Activated gamma-delta T cell (primary cell): ENCODE data around the gene NPAS4.
A peak's percentile ranks its signal among the peaks of the same experiment; 100 is the strongest.
"Not testable (repeated sequence)": the region's sequence is repeated elsewhere in the genome, so short reads cannot be mapped to it uniquely, and the experiment has no call there.

Experiments used
- DNase-seq: peaks from one replicate; lab custom pipeline; 2025; lab: John Stamatoyannopoulos, UW

Gene NPAS4

DNA sequence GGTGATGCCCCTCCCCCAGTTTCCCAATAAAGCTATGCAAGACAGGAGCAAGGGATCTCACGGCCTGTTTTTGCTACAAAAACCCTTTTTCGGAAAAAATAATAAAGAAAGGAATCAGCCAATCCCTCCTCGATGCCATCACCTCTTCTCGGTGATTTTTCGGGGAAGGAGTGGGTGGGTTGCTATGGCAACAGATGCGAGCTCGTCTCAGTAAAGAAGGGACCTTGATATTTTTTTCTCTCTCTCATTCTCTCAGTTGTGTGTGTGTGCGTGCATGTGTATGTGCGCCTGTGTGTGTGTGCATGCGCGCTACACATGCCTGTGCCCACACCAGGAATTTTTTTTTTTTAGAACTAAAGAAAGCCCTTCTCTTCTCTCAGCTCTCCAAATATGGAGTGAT lies 3.8 kb upstream of the NPAS4 start:
- no peak for DNase-seq

DNA sequence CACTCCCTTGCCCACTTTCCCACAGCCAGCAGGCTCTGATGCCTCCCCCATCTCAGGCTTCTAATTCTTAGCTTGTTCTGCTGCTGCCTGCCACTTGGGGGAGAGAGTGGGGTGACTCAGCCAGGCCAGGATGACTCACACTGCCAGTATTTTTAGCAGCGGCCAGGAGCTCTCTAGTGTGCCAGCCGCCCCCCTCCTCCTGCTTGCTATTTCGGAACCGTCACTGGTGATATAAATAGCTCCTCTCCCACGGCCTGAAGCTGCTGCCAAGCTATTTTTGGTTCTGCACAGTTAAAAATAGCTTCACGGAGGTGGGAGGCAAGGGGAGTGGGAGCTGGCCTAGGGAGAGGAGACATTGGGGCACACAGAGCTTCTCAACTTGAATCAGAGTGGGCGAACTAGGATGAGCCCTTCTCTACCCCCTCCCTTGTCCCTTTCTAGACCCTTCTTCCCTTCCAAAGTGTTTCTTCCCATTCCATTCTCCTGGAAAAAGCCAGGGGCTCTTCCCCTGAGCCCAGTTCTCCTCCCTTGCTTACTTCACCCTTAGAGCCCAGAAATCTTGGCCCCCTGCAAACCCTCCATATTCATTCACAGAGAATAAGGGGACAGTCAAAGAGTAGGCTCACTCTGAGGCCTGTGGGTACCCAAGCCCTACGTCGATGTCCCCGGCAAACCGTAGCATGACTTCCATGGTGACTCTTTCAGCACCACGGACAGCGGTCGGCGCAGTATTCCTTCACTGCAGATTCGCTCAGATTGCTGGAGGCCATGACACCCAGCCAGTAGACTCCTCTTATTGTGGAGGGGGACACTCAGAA lies 2.5 kb upstream of the NPAS4 start:
- no peak for DNase-seq

DNA sequence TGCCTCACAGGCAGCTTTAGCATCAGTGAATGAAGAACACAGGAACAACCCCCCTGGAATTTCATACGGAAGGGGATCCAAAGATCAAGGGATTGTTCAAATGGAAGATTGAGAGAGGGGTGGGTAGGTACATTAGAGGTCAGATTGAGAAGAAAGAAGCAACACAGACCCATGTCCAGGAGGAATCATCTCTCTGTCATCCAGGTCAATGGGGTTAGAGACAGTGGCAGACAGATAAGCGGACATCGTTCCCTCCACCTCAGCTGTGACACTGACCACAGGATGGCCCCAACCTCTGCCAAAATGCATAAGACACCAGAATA lies 1.9 kb upstream of the NPAS4 start:
- DNase-seq: no peak

DNA sequence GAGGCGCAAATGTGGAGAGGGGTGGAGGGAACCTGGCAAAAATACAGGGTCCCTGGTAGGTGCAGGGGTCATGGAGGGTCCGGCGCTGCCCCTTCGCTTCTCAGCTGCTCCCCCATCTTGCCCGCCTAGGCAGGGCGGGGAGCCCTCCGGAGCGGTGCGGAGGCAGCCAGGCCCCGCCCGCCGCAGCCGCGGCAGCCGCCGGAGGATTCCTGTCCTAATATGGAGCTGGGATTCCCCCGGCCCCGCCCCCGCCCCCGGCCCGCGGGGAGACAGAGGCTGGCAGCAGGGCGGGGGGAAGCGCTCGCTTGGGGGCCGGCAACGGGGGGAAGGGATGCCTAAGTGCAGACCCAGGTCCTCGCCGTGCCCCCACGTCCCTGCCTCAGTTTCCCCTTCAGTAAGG lies 1.0 kb upstream of the NPAS4 start:
- DNase-seq: no peak

DNA sequence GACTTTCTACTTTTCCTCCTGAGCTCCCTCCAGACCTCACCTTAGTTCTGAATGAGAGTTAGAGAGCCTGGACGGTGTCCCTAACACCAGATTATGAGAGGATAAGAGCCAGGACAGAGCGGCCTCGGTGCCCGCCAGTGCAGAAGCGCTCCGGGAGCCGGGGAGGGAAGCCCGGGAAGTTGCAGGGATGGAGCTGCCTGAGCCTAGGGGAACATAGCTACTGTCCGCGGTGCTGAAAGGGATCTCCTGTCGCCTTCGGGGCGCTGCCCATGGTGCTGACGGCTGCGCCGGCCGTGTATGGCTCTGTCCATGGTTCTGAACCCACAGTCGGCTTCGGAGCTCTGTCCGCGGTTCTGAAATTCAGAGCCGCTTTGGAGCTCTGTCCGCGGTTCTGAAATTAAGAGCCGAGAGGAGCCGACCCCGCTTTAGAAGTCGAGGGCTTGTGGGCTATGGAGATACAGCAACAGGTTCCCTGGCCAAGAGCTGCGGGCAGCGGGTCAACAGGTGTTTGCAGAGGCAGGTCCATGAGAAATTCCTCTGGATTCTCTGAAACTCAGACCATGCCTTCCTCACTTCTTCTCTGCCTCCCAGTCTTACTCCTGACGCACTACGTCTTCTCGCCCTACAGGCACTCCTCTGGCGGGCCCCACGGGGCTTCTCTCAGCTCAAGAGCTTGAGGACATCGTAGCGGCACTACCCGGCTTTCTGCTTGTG lies 814 bp downstream of the NPAS4 start:
- DNase-seq: peak; percentile 65

DNA sequence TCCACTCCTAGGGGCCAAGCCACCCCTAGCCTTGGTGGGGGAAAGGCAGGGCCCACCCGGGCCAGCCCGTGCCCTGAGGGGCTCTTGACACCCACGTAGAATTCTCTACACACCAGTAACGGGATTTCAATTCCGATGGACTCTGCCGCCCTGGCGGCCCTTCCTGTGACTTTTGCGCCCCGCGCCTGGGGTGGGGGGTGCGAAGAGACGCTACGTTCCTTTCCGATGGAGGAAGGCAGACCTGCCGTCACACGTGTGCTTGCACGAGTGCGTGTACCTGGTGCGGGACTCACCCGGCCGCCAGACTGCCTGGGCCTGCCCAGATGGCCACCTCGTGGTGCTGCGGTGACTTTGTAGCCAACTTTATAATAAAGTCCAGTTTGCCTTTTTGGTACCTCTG lies 5.5 kb downstream of the NPAS4 start:
- no peak for DNase-seq

DNA sequence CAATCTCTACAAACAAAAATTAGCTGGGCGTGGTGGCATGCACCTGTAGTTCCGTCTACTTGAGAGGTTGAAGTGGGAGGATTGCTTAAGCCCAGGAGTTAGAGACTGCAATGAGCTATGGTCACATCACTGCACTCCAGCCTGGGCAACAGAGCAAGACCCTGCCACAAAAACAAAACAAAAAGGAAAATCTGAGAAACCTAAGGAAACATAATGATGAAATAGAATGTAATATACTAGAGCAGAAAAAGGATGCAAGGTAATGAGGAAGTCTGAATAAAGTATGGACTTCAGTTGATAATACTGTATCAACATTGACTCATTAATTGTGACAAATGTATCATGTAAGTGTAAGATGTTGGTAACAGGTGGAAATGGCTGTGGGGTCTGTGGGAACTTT lies 8.1 kb downstream of the NPAS4 start:
- no peak for DNase-seq

DNA sequence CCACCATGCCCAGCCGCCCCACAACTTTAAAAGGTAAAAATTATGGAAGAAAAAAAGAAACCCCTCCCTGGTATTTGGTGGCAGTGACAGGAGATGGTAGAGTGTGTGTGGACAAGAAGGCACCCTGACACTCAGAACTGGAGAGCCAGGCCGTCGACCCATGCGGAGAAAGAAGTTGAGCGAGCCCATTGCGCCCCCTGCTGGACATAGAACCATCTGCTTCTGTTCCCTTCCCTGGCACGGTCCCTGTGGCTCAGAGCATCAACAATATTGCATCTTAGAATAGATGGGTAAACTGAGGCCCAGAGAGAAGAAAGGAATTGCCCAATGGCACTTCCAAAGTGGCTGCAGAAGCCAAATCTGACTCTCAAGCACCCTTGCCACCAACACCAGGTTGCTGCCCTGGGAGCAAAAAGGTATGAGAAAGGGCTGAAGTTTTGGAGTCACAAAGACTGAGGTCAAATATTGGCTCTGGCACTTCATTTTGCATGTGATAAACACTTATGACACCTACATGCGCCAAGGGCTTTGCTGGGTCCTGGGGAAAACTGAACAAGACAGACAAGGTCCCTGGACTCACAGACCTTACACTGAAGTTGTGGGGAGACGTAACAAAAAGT lies 9.3 kb downstream of the NPAS4 start:
- no peak for DNase-seq

DNA sequence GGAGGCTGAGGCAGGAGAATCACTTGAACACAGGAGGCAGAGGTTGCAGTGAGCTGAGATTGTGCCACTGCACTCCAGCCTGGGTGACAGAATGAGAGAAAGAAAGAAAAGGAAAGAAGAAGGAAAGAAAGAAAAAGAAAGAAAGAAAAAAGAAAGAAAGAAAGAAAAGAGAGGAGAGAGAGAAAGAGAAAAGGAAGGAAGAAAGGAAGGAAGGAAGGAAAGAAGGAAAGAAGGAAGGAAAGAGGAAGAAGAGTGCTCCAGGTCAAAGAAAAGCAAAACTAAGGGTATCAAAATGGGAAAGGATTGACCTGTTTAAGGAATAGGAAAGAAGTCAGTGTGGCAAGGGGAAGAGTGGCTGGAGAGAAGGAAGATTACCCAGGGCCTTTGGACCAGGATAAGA lies 10.5 kb downstream of the NPAS4 start:
- DNase-seq: not testable (repeated sequence)

DNA sequence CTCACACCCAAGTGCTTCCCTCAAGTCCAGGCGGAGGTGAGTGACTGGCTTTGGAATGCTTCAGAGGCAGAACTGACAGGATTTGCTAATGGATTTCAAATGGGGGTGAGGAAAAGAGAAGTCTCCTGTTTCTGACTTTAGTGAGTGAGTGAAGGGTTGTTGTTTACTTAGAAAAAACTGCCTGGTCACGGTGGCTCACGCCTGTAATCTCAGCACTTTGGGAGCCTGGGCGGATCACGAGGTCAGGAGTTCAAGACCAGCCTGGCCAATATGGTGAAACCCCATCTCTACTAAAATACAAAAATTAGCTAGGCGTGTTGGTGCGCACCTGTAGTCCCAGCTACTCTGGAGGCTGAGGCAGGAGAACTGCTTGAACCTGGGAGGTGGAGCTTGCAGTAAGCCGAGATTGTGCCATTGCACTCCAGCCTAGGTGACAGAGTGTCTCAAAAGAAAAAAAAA lies 11.1 kb downstream of the NPAS4 start:
- DNase-seq: not testable (repeated sequence)

DNA sequence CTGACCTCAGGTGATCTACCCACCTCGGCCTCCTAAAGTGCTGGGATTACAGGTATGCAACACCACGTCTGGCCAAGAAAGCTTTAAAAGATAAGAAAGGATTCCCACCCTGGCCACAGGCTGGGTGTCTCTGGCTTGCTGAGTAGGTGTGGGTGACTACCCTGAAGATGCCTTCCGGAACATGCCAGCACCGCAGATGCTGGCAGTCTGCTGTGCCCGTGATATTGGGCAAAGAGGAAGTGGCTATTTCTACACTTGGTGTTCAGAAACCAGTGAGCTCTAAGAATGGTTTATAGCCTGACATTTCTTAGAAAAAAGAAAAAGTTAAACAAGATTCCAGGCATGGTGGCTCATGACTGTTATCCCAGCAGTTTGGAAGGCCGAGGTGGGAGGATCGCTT lies 11.8 kb downstream of the NPAS4 start:
- DNase-seq: no peak

DNA sequence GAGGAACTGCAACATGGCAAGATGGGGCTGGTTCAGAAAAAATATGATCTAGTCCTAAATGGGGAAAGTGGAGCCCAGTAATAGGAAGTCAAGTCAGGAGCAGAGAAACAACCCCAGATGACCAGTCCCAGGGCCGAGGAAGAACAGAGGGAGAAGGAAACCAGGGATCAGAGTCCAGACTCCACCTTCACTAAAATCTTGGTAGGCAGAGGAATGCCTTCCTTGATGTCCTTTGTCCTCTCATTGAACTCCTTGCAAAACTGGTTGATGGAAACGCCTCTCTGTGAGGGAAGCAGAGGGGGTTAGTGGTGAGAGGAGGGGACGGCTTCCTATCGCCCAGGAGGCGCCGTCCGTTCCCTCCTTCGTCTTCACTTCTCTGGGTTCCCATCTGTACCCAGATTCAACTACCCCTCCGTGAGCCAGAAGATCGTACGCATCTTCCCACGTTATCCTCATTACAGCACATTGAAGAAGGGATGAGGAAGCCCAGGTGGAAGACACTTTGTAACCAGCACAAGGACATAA lies 17.2 kb downstream of the NPAS4 start:
- DNase-seq: no peak

DNA sequence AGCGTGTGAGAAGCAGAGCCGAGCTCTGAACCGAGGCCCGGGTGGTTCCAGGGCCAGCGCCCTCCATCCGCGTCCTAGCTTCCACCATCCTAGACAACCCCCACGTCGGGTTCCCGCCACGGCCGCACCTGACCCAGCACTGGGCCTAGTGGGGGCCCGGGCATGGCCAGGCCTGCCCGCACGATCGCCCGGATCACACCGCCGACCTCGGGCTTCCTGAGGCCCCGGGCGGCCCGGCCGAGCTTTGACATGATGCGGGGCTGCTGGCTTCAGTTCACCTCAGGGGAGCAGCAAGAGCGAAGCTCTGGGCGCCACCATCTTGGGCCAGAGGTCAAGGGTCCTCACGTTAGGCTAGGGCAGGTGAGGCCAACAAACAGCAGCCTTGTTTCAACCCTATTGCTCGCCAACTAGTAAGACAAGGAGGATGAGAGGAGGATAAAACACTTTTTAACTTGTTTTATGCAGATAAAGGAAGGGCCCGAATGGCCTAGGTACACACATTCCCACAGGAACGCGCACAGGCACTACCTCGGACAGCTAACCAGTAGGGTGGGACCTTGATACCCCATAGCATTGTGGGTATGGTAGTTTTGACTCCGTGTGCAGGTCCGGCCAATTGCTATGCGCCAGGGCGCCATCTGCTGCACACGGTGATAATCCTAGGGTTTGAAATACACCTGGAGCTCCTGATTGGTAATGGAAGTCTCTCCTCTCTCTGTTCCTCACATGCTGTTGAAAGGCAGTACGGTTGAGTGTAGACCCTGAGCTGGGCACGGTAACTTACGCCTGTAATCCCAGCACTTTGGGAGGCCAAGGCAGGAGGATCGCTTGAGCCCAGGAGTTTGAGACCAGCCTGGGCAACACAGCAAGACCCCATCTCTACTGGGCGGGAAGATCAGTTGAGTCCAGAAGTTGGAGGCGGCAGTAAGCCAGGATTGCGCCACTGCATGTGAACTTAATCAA lies 17.9 kb downstream of the NPAS4 start, which contains the start of gene MRPL11:
MRPL11 (minus strand) TSS at position 345 of the 963 bp plus-strand sequence; CDS start at position 251, 94 bp downstream.
- DNase-seq: peak; percentile 32

DNA sequence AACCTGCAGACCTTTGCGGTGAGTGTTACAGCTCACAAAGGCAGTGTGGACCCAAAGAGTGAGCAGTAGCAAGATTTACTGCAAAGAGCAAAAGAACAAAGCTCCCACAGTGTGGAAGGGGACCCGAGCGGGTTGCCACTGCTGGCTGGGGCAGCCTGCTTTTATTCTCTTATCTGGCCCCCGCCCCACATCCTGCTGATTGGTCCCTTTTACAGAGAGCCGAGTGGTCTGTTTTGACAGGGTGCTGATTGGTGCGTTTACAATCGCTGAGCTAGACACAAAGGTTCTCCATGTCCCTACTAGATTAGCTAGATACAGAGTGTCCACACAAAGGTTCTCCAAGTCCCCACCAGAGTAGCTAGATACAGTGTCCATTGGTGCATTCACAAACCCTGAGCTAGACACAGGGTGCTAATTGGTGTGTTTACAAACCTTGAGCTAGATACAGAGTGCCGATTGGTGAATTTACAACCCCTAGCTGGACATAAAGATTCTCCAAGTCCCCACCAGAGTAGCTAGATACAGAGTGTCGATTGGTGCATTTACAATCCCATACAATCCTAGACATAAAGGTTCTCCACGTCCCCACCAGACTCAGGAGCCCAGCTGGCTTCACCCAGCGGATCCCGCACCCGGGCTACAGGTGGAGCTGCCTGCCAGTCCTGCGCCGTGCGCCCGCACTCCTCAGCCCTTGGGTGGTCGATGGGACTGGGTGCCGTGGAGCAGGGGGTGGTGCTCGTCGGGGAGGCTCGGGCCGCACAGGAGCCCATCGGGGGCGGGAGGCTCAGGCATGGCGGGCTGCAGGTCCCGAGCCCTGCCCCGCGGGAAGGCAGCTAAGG lies 19.5 kb downstream of the NPAS4 start:
- not testable (repeated sequence) for DNase-seq

DNA sequence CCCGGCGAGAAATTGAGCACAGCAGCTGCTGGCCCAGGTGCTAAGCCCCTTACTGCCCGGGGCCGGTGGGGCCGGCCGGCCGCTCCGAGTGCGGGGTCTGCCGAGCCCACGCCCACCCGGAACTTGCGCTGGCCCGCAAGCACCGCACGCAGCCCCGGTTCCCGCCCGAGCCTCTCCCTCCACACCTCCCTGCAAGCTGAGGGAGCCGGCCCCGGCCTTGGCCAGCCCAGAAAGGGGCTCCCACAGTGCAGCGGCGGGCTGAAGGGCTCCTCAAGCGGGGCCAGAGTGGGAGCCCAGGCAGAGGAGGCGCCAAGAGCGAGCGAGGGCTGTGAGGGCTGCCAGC lies 20.1 kb downstream of the NPAS4 start:
- DNase-seq: not testable (repeated sequence)

DNA sequence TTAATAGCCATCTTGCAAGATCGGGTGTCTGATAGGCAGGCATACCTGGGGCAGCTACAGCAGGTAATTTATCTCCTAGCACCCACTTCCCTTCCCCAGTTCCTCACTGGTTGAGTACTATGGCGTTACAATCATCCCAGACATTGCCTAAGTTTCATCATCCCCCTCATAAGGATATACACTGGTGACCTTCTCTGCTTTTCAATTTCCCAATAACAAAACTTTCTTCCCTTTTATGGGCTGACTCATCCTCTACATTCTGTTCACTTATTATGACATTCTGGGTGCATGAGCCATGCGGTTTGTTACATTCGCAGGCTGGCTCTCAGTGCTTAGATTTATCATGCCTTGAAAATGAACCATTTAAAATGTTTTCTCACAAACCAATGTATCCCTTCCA lies 22.8 kb downstream of the NPAS4 start:
- DNase-seq: no peak

DNA sequence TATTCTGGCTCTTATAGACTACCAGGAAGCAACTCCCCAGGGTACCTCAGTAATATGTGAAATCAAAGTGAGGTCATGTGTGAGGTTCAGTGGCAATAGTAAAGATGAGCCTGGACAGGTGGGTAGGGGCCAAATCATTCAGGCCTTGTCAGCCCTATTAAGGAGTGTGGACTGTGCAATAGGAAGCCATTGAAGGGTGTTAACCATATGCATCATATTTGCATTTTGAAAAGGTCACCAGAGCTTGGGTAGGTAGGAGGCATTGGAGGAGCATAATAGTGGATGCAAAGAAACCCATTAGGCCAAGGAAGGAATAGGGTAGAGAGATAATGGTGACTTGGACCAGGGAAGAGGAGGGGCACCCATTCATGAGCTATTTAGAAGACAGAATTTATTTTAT lies 26.2 kb downstream of the NPAS4 start:
- DNase-seq: no peak

DNA sequence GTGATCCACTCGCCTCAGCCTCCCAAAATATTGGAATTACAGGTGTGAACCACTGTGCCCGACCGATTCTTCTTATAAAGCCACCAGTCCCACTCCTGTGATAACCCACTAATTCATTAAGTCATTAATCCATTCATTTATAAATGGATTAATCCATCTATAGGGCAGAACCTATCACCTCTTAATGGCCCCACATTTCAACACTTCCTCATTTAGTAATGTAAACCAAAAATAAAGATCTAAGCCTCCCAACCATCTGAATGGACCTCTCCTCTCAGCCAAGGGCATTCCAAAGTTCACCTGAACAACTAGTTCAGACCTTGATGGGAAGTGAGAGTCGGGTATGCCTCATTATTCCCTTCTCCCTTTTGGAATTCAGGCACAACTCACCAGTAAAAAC lies 27.7 kb downstream of the NPAS4 start:
- no peak for DNase-seq

DNA sequence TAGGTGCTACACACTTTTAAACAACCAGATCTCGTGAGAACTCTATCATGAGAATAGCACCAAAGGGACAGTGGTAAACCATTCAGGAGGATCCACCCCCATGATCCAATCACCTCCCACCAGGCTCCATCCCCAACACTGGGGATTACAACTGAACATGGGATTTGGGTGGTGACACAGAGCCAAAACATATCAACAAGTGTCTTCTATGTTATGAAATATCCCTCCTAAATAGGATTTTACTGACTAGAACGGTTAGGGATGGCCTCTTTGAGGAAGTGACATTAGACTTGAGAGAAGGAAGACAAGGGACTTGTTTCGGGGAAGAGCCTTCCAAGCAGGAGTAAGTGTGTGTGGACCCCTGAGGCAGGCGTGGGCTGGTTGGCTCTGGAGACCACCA lies 29.7 kb downstream of the NPAS4 start:
- DNase-seq: no peak

DNA sequence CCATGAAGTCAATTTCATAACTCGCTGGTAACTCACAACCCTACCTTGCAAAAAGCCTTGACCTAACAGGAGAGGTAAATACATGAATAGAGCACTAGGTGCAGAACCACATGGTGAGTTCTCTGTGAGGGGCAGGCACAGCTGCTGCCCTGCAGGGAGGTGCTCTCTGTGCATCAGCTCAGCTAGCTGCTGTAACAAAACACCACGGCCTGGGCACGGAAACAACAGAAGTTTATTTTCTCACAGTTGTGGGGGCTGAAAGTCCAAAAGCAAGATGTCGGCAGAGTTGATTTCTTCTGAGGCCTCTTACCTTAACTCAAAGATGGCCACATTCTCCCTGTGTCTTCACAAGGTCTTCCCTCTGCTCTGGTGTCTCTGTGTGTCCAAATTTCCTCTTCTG lies 30.8 kb downstream of the NPAS4 start:
- no peak for DNase-seq

DNA sequence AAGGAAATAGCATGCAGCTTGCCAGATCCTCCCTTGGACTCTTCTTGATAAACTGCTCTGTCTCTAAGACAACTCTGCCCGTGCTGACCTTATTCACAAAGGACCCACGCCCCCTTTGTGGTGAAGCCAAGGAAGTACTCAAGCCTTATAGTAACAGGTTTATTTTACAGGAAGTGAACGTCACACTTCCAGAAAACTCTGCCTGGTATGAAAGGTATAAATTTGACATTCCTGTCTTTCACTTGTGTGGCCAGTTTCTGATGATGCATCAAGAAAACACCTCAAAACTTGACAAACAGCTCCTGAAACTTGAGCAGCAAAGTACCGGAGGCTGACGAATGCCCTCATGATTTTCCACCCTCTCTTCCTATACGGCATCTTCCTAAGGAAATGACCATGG lies 33.4 kb downstream of the NPAS4 start:
- no peak for DNase-seq
